BE2C (cell line): ENCODE data around the gene ANKRD11.

Experiments used
- DNase-seq: peaks from one replicate; pipeline ENCODE4 v3.0.0-alpha.2; 2020
- H3K27me3 ChIP-seq: fragments of 250-450 bp; sonication (Bioruptor Pico); 2 replicates; pipeline ENCODE4 v1.5.1; 2020; ENCODE audit warnings: mild to moderate bottlenecking
- H3K36me3 ChIP-seq: fragments of 250-450 bp; sonication (Bioruptor Pico); 2 replicates; pipeline ENCODE4 v1.5.1; 2020; ENCODE audit warnings: mild to moderate bottlenecking
- H3K4me1 ChIP-seq: fragments of 250-450 bp; sonication (Bioruptor Pico); 2 replicates; pipeline ENCODE4 v1.5.1; 2020
- H3K4me3 ChIP-seq: 2 replicates; pipeline ENCODE4 v1.5.1; 2011; ENCODE audit warnings: low read depth, low read length
- H3K9me3 ChIP-seq: fragments of 250-450 bp; sonication (Bioruptor Pico); 2 replicates; pipeline ENCODE4 v1.5.1; 2020
- TF ChIP-seq, protein P1 (sequence below): IDR thresholded peaks from 2 replicates; pipeline ENCODE4 v1.5.1; 2012; ENCODE audit warnings: mild to moderate bottlenecking, low read depth, low read length

ANKRD11 gene

DNA sequence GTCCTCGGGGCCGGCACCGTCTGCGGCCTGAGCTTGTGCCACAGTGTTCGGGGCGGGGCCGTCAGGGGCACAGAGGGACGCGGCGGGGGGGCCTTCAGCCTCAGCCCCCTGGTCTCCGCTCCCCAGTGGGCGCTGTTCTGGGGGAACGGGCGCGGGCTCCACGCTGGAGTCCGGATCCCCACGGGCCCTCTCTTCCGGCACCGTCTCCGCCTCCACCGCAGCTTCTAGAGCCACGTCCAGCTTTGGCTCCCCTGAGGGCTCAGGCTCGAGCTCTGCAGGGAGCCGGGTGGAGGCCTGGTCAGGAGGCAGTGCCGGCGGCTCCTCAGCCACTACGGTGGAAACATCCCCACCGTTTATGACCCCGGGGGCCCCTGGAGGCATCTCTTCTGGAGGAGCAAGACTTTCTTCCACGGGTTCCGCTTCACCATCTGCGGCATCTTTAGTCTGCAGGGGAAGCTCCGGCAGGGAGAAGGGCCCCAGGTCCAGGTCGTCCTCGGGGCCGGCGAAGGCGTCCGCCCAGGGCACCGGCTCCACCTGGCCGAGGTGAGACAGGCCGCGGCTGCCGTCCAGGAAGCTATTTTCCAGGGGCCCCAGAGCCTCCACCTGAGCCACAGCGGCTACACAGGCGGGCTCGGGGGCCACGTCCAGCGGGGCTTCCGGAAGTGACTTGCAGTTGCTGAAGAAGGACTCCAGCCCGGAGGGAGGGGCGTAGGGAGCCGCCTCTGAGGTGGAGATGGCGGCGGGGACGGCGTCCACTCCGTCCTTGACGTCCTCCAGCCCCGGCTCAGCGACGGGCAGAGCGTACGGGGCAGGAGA lies 210.5 kb downstream of the ANKRD11 start:
- Histone ChIP-seq H3K36me3 (peaks cover 83% of the 10 kb centered on the region), H3K4me3 (no peak overlapping the region), H3K9me3 (no peaks in the 10 kb centered on the region), H3K27me3 (no peaks in the 10 kb centered on the region), H3K4me1 (no peaks in the 10 kb centered on the region)
- TF ChIP-seq, protein P1, sequence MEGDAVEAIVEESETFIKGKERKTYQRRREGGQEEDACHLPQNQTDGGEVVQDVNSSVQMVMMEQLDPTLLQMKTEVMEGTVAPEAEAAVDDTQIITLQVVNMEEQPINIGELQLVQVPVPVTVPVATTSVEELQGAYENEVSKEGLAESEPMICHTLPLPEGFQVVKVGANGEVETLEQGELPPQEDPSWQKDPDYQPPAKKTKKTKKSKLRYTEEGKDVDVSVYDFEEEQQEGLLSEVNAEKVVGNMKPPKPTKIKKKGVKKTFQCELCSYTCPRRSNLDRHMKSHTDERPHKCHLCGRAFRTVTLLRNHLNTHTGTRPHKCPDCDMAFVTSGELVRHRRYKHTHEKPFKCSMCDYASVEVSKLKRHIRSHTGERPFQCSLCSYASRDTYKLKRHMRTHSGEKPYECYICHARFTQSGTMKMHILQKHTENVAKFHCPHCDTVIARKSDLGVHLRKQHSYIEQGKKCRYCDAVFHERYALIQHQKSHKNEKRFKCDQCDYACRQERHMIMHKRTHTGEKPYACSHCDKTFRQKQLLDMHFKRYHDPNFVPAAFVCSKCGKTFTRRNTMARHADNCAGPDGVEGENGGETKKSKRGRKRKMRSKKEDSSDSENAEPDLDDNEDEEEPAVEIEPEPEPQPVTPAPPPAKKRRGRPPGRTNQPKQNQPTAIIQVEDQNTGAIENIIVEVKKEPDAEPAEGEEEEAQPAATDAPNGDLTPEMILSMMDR: no peak
- DNase-seq: no peak

DNA sequence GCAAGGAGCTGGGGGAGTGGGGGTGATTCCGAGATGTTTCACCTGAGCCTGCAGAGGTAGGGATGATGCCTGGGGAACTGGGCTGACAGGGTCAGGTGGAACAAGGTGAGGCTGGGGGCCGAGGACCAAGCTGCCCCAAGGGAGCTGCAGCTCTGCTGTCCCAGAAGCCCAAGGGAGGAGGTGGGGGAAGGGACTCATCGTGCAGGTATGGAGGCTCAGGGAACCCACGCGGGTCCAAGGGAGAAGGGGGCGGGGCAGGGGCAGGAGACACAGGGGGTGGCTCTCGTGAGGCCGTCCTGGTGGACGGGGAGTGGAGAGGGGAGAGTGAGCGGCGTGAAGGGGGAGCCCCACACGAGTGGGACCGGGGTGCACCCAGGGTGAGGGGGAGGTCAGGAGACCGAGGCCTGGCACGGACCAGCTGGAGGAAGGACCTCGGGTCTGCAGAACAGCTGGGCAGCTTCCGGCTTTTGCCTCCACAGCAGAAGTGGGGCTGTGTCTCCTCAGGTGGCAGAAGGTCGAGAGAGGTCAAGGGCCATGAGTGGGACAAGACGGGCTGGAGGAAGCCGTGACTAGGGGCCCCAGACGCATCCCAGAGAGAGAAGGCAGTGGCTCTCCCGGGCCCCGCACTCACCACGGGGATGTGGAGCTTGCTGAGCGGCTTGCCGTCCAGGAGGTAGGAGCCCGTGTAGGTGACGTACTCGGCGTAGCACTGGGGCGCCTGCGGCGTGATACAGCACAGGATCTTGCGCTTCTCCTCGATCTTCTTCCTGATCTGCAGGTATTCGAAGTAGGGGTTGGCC lies 211.7 kb downstream of the ANKRD11 start:
- DNase-seq: no peak
- Histone ChIP-seq H3K27me3 (no peaks in the 10 kb centered on the region), H3K36me3 (peaks cover 84% of the 10 kb centered on the region), H3K4me3 (no peak overlapping the region), H3K9me3 (no peaks in the 10 kb centered on the region), H3K4me1 (no peaks in the 10 kb centered on the region)
- TF ChIP-seq, protein P1: no peak

DNA sequence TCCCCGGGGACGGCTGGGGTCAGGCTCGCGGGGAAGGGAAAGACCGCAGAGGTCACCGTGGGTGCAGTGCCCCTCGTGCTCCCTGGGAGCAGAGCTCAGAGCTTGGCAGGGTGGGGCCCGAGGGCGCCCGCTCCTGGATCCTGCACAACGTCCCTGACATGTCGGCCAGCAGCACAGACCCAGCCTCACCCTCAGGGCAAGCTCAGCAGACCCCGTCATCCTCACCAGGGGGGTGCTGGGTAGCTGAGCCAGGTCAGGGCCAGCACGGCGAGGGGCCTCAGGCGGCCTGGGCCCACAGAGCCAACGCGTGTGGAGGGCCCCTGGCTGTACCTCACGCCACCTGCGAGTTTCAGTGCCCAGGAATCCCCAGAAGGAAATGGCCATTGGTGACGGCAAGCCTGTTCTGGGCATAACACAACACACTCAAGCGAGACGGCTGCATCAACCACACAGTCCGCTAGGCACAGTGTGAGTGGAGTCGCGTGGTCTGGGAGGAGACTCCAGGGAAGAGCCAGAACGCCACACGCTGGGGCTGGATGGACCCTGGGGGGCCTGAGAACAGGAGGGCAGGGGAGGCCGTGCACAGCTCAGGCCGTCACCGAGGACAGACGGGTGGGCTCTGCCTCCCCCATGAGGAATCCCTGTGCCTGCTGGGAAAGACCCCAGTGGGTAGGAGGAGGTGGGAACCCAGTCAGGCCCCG lies 212.6 kb downstream of the ANKRD11 start:
- Histone ChIP-seq H3K36me3 (peaks cover 83% of the 10 kb centered on the region), H3K9me3 (no peaks in the 10 kb centered on the region), H3K4me1 (no peaks in the 10 kb centered on the region), H3K4me3 (no peak overlapping the region), H3K27me3 (no peaks in the 10 kb centered on the region)
- DNase-seq: no peak
- TF ChIP-seq, protein P1: no peak

DNA sequence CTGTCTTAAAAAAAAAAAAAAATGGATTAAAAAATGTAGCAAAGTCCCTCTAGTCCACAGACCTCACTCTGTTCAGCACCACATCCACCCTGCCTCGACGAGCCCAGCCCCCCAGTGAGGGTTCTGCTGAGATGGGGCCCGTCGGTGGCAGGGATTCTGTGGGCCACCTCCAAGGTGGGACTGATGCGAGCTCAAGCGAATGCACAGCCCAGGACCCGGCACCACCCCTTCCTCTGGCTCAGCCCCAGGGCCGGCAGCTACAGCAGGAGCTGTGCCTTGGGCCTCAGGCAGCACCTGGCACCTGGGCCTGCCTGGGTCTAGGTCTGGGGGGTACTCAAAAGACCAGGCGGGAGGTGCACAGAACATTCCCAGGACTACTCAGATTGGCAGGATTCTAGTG lies 213.3 kb downstream of the ANKRD11 start:
- no peak for DNase-seq
- Histone ChIP-seq H3K4me1 (no peaks in the 10 kb centered on the region), H3K4me3 (no peak overlapping the region), H3K9me3 (no peaks in the 10 kb centered on the region), H3K36me3 (peaks cover 86% of the 10 kb centered on the region), H3K27me3 (no peaks in the 10 kb centered on the region)
- TF ChIP-seq, protein P1: no peak

DNA sequence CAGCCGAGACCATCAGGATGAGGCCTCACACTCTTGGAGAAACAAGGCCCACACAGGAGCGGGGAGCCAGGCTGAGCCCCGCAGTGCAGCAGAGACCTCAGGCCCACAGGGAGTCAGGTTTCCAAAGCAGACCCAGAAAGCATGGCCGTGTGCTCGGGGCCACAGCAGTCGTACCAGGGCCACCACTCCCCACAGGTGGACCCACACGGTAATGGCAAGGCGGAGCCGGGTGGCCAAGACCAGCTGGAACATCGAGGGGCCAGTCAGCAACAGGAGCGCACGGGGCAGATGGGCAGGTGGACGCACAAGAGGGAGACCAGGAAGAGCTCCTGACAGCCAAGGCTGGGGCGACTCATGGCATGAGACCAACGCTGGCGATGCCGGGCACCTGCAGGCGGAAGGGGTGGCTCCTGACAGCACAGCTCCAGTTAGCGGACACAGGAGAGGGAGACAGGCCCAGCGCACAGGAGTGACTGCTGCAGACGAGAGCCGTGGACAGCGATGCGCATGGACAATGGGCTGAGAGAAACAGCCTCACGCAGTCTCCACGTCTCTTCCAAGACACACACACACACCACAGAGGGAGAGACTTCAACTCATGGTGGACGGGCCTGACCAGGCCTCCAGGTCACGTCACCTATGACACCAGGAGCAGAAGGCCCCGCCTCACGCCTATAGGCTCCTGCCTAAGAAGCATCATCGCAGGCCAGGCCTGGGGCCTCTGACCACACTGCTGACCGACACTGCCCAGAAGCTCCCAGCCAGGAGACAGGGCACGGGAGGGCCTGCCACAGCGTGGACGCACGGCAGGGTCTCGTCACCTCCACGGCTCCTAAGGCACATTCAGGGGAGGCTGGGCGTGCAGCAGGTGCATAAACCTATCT lies 214.3 kb downstream of the ANKRD11 start:
- DNase-seq: no peak
- TF ChIP-seq, protein P1: no peak
- Histone ChIP-seq H3K4me1 (no peaks in the 10 kb centered on the region), H3K9me3 (no peaks in the 10 kb centered on the region), H3K4me3 (no peak overlapping the region), H3K27me3 (no peaks in the 10 kb centered on the region), H3K36me3 (peaks cover 86% of the 10 kb centered on the region)
